Renal pelvis (tissue), 4 donors: ENCODE data around the gene TFG. TPM values are rescaled to one million over a fixed set of nuclear protein-coding genes. Genes with fewer than 3 reads are reported as not detected.

ENCODE experiments used
- DNase-seq: peaks from one replicate; pipeline ENCODE4 v3.0.0-alpha.2; 2013
- polyA plus RNA-seq, 3 donors: library from polyadenylated mRNA; unstranded; fragments of 120-200 nt; gene quantifications; one replicate each; pipeline ENCODE4 v1.2.1, GENCODE V29; 2013; ENCODE audit not compliant: insufficient read length in 3 of 3

Gene TFG
- polyA plus RNA-seq, 3 donors: 134 to 139 (median 139) TPM

- no peak for DNase-seq
These were observed 12.1 kb upstream of the TFG start for GRCh38 chr3:100697172-100697571.

- no peak for DNase-seq
These were observed 11.5 kb upstream of the TFG start for GRCh38 chr3:100697723-100698285.

- no peak for DNase-seq
These were observed 10.6 kb upstream of the TFG start for GRCh38 chr3:100698736-100699135.

- no peak for DNase-seq
These were observed 8.6 kb upstream of the TFG start for GRCh38 chr3:100700708-100701107.

- no peak for DNase-seq
These were observed 7.0 kb upstream of the TFG start for GRCh38 chr3:100702082-100702979.

- DNase-seq: no peak
These were observed 6.3 kb upstream of the TFG start for GRCh38 chr3:100702980-100703345.

- no peak for DNase-seq
These were observed 5.4 kb upstream of the TFG start for GRCh38 chr3:100703865-100704264.

DNA sequence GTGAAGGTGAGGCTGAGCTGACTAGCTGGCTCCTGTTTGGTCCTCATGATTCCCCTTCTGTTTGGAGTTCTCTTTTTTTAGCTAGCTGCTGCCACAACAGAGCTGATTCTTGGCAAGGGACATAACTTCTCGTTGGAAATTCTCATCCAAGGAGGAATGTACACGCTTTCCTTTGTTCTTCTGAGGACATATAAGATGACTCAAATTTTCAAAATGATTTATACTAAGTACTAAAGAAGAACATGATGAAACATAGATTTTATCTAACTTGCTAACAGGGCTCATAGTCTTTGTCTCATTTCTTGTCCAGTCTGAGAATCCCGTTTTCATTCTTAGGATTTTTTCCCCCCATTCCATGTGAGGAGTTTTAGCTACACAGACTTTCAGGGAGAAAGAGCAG is 2.9 kb upstream of the TFG start:
- no peak for DNase-seq

GRCh38 chr3:100708644-100708988 is 678 bp upstream of the TFG start:
- DNase-seq: no peak

DNA sequence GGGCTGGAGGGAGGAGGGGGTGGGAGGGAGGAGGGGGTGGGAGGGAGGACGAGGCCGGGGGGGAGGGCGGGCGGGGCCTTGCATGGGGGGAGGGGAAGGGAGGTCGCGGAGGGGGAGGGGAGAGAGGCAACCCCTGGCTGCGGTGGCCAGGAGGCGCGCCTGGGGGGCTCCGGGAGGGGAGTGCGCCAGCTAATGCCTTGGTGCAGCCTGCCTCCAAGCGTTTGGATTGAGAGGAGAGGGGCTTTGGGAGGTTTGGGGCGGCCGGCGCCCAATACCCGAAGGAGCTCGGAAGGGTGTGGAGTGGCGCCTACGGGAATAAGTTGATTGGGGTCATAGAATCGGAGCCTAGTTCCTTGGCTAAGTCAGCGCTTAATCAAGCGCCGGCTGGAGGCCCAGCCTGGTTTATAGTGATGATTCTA is 557 bp downstream of the TFG start:
- DNase-seq: peak; percentile 48

DNA sequence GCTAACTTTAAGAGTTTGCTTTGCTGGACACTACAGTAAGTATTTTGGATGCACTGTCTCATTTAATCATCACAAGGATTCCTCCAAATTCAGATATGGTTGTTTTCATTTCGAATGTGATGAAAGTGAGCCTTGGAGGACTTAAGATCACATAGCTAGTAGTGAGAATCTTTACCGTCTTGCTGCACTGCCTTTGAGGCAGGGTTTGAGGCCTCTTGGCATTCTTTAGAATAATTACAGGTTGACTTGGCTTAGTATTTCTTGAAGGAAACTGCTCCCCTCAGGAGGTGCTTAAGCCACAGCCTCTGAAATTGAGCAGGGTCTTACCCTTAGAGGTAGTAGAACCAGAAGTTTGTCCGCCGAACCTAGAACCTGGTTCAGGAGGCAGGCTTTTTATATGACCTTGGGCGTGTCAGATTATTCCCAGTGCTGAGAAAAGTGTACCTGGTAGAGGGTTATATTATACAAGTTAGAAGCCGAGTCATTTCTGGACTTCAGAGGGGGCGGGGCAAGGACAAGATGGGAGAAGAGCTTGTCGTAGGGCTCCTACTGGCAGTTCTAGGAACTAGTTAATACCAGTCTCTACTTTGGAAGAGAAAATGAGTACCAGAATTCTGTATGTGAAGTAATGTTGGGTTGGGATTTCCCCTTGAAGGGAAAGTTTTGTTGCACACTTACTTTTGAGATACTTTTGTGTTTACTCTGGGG is 1.1 kb downstream of the TFG start:
- DNase-seq: peak; percentile 4

GRCh38 chr3:100715176-100715575 is 5.9 kb downstream of the TFG start:
- DNase-seq: no peak

DNA sequence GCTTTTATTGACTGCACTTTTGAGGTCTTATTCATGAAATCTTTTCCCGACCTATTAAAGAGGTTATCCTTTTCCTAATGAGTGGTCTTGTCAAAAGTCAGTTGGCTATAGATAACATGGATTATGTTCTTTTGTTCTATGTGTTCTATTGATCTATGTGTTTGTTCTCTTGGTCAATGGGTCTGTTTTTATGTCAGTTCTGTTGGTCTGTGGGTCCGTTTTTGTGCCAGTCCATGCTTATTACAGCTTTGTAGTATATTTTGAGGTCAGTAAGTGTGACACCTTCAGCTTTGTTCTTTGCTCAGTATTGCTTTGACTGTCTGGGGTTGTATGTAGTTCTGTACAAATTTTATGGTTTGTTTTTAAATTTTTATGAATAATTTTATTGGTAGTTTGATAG is 7.8 kb downstream of the TFG start:
- DNase-seq: no peak

GRCh38 chr3:100717637-100718487 is 8.6 kb downstream of the TFG start:
- DNase-seq: no peak

DNA sequence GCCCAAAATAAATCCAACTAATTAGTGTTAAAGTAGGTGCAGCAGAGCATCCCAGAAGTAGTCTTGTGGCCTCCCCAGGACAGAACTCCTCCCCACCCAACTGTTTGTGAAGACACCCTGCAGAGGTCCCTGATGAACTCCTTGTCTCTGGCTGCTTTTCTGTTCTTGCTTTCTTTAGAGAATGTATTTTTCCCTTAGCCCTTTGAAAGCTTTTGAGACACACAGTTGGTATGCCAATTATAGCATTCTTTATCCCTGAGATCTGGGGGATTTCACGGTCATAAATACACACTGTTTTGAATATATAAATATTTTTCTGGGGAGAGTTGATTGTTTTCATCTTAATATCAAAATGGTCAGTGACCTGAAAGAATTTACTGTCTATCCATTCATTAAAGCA is 9.8 kb downstream of the TFG start:
- DNase-seq: no peak

DNA sequence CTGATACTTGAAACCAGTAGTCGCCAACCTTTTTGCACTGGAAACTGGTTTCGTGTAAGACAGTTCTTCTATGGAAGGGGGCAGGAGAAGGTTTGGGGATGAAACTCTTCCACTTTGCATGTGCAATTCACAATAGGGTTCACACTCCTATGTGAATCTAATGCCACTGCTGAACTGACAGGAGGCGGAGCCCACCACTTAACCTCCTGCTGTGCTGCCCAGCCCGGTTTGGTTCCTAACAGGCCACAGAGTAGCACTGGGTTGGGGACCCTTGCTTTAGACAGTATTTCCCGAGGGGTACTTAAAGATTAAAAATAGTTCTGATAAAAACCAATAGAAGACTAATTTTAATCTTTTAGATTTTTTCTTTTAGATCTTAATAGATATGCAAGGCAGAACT is 11.1 kb downstream of the TFG start:
- no peak for DNase-seq

- no peak for DNase-seq
These were observed 16.7 kb downstream of the TFG start for GRCh38 chr3:100725935-100726513.

DNA sequence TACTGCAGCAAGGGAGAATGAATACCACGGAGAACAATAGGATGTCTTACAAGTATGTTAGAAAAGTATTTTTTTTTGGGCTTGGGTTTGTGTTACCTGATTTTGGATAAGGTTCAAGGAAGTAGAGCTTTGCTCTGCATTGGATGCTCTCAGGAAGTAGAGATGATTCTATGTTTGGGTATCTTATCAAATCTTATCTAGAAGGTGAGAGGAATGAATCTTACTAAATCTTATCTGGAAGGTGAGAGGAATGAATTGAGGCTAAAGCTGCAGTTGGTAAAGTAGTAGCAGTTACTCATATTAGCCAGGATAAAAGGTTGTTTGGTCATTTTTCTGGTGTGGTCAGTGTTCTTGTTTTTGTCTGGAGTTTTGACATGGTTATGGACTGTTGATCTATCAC is 17.4 kb downstream of the TFG start:
- no peak for DNase-seq

- no peak for DNase-seq
These were observed 21.2 kb downstream of the TFG start for GRCh38 chr3:100730524-100730923.

GRCh38 chr3:100732435-100732834 is 23.1 kb downstream of the TFG start:
- no peak for DNase-seq

DNA sequence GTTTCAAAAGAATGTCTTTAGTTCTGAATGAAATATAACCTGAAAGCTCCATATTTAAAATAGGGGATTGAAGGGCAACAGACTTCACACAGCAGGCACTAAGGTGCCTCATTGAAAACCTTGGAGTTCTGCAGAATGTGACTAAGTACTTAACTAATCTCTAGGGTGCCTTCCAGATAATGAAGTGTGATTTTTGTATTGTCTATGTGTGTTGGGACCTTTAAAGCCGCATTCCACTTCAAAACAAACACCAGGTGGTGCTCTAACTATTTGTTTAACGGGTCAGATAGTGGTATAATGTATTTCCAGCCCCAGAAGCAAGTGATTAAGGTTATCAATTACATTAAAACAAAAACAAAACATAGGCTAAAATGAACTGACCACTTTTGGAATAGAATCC is 28.0 kb downstream of the TFG start:
- no peak for DNase-seq

GRCh38 chr3:100740207-100740606 is 30.9 kb downstream of the TFG start:
- DNase-seq: no peak
